HUES48 (cell line): ENCODE results near the gene LY86.

Experiments
- H3K27ac ChIP-seq: one replicate; pipeline ENCODE4 v1.7.0; 2013; ENCODE audit warnings: low read depth, low read length, inconsistent platforms
- H3K27me3 ChIP-seq: 2 replicates; pipeline ENCODE4 v1.6.1; 2013; ENCODE audit warnings: mild to moderate bottlenecking, low read length; ENCODE audit not compliant: control insufficient read depth, insufficient read depth
- H3K36me3 ChIP-seq: 2 replicates; pipeline ENCODE4 v1.6.1; 2013; ENCODE audit warnings: low read length; ENCODE audit not compliant: control insufficient read depth, insufficient read depth
- H3K4me1 ChIP-seq: 2 replicates; pipeline ENCODE4 v1.6.1; 2013; ENCODE audit warnings: mild to moderate bottlenecking, low read length; ENCODE audit not compliant: control insufficient read depth, insufficient read depth
- H3K4me3 ChIP-seq: 2 replicates; pipeline ENCODE4 v1.5.1; 2013; ENCODE audit warnings: mild to moderate bottlenecking, low read depth, low read length
- H3K9ac ChIP-seq: 2 replicates; pipeline ENCODE4 v1.6.1; 2013; ENCODE audit warnings: mild to moderate bottlenecking, low read depth, low read length, moderate library complexity
- H3K9me3 ChIP-seq: 2 replicates; pipeline ENCODE4 v1.6.1; 2013; ENCODE audit warnings: low read length; ENCODE audit not compliant: control insufficient read depth, insufficient read depth

Gene LY86

DNA sequence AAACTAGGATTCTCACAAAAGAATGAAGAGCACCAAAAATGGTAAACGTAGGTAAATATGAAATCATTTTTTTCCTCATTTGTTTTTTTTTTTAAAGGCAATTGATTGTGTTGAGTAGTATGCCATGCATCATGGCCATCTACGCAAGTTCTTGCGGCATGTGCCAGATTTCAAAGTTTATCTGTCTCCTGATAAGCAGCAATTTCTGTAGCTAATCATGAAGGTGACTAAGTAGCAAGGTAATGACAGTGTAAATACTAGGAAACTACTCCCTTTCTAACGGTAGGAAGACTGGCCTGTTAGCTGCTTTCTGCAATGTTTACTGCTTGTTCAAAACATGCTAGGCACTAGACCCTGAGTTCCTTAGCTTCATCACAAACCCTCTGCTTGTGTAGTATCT is 13.4 kb upstream of the LY86 start:
- Histone ChIP-seq H3K9me3 (no peaks in the 10 kb centered on the region; the same call in 1 of the 2 replicates), H3K4me1 (no peaks in the 10 kb centered on the region), H3K36me3 (no peaks in the 10 kb centered on the region), H3K27ac (no peak overlapping the region), H3K4me3 (no peak overlapping the region), H3K27me3 (no peaks in the 10 kb centered on the region), H3K9ac (no peak overlapping the region)

DNA sequence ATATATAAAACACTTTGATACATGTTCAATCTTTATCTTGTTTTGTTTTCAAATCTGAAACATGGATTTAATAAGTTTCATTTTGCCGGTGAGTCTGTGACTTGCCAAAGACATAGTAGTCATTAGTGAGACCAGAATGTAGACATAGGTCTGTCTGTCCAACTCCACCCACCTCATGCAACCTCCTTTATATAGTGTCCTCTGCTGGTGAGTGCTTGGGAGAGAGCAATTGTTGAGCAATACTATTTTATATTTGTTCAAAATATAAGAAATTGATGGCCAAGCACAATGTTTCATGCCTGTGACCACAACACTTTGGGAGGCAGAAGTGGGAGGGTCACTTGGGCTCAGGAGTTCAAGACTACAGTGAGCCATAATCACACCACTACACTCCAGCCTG is 10.8 kb upstream of the LY86 start:
- Histone ChIP-seq H3K27ac (no peak overlapping the region), H3K4me1 (no peaks in the 10 kb centered on the region), H3K9ac (no peak overlapping the region), H3K27me3 (no peaks in the 10 kb centered on the region), H3K4me3 (no peak overlapping the region), H3K9me3 (no peaks in the 10 kb centered on the region; the same call in 1 of the 2 replicates), H3K36me3 (no peaks in the 10 kb centered on the region)

DNA sequence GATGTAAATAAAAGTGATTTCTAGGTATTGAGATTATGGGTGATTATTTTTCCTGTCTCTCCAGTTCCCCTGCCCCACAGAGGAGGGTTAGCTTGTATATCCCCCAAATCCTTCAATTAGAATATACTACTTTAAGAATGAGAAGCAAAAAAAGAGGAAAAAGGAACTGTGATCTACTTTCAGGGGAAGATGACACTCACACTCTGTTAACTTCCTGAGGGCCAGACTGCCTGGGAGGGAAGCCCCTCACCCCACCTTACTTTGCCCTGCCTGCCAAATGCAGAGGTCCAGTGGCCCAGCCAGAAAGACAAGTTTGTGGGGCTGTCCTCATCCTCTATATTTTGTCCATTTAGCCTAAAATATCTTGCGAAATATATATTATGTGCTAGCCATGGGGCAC is 9.2 kb upstream of the LY86 start:
- Histone ChIP-seq H3K27me3 (no peaks in the 10 kb centered on the region), H3K27ac (no peak overlapping the region)

DNA sequence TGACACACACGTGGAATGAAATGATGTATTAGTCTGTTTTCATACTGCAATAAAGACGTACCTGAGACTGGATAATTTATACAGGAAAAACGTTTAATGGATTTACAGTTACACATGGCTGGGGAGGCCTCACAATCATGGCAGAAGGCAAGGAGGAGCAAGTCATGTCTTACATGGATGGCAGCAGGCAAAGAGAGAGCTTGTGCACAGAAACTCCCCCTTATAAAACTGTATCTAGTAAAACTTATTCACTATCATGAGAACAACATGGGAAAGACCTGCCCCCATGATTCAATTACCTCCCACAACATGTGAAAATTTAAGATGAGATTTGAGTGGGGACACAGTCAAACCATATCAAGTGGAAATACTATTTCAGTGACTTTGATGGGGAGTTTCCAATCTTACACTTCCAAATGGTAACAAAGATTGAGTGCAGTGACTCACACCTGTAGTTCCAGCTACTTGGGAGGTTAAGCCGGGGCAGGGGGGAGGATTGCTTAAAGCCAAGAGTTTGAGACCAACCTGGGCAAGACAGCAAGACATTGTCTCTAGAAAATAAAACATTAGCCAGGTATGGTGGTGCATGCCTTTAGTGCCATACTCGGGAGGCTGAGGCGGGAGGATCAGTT is 8.2 kb upstream of the LY86 start:
- no peaks in the 10 kb centered on the region for H3K27me3 ChIP-seq
- H3K36me3 ChIP-seq: no peaks in the 10 kb centered on the region
- no peaks in the 10 kb centered on the region for H3K4me1 ChIP-seq
- H3K27ac ChIP-seq: no peak overlapping the region
- H3K9me3 ChIP-seq: no peaks in the 10 kb centered on the region; the same call in 1 of the 2 replicates
- H3K9ac ChIP-seq: no peak overlapping the region
- no peak overlapping the region for H3K4me3 ChIP-seq

More for the DNA sequence above, 9.2 kb upstream of the LY86 start:
- Histone ChIP-seq H3K9ac (no peak overlapping the region), H3K9me3 (no peaks in the 10 kb centered on the region; the same call in 1 of the 2 replicates), H3K4me3 (no peak overlapping the region), H3K4me1 (no peaks in the 10 kb centered on the region), H3K36me3 (no peaks in the 10 kb centered on the region)

DNA sequence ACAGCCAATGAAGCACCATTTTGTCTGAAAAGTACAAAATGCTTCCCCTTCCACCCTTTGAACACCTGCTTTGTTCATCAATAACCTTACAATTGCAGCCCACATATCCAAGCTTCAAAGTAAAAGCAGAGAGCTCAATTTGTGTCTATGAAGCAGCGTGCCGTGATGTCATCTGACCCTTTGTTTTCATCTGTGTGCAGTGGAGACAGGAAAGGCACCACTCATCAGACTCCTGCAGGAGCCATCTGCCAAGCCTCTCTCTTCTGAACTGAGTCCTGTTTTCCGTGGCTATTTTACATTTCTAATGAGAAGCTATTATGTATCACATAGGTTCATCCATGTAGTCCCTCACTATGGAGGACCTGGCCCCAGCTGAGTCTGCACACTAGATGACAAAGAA is 7.5 kb upstream of the LY86 start:
- Histone ChIP-seq H3K9ac (no peak overlapping the region), H3K9me3 (no peaks in the 10 kb centered on the region; the same call in 1 of the 2 replicates), H3K27ac (no peak overlapping the region), H3K4me1 (no peaks in the 10 kb centered on the region), H3K36me3 (no peaks in the 10 kb centered on the region), H3K27me3 (no peaks in the 10 kb centered on the region), H3K4me3 (no peak overlapping the region)

DNA sequence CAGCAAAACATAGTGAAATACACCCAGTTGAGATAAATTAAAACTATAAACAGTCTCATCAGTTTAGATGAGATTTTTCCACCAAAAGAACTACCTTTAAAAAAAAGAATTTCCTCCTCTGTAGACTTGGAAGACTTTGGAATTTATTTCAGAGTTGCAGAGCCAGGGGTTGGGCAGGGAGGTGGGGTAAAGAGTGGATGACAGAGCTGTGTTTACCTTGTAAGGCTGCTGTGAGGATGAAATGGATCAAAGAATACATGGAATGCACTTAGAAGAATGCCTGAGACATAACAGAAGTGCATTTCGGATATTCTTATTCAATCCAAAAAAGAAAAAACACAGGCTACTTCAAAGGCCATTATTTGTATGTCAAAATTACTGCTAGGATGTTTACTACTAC is 6.4 kb upstream of the LY86 start:
- H3K36me3 ChIP-seq: no peaks in the 10 kb centered on the region
- H3K4me3 ChIP-seq: no peak overlapping the region
- no peaks in the 10 kb centered on the region for H3K27me3 ChIP-seq
- H3K27ac ChIP-seq: no peak overlapping the region
- no peaks in the 10 kb centered on the region for H3K9me3 ChIP-seq
- no peak overlapping the region for H3K9ac ChIP-seq
- H3K4me1 ChIP-seq: no peaks in the 10 kb centered on the region

DNA sequence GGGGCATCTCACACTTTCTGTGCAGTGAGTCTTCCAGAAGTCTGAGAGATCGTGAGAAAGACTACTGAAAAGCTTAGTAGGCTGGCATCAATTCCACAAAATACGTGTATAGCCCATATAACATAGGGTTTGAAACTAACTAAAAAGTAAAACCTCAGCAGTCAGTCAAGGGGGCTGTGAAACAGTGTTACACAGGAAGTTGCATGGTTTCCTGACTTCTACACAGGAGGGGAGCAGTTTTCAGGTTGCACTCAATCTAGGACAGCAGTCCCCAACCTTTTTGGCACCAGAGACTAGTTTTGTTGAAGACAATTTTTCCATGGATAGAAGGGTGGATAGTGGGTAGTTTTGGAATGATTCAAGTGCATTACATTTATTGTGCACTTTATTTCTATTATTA is 4.7 kb upstream of the LY86 start:
- Histone ChIP-seq H3K4me1 (no peaks in the 10 kb centered on the region), H3K27ac (no peak overlapping the region), H3K9ac (no peak overlapping the region), H3K9me3 (no peaks in the 10 kb centered on the region), H3K36me3 (no peaks in the 10 kb centered on the region), H3K4me3 (no peak overlapping the region), H3K27me3 (no peaks in the 10 kb centered on the region)

DNA sequence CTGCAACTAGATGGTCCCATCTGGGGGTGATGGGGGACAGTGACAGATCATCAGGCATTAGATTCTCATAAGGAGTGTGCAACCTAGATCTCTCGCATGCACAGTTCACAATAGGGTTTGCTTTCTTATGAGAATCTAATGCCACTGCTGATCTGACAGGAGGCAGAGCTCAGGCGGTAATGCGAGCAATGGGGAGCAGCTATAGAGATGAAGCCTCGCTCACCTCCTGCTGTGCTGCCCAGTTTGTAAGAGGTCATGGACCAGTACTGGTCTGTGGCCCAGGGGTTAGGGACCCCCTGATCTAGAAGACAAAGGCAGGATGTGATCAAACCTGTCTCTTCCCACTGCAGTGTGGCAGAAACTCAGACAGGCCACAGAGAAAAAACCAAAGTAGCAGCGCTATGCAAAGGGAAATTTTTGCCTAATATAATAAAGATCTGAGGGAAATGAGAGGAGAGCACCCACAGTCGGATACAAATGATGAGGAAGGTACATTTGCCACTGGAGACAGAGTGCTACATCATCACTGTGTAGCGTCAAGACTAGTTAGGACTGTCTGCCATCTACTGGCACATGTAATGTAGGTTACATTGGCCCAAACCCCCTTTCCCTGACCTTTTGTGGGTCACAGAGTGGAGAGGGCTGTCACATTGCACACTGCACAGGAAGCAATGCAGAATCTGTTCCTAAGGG is 4.1 kb upstream of the LY86 start:
- H3K27me3 ChIP-seq: no peaks in the 10 kb centered on the region
- no peak overlapping the region for H3K27ac ChIP-seq
- H3K4me3 ChIP-seq: no peak overlapping the region
- no peak overlapping the region for H3K9ac ChIP-seq
- no peaks in the 10 kb centered on the region for H3K4me1 ChIP-seq
- no peaks in the 10 kb centered on the region for H3K9me3 ChIP-seq
- H3K36me3 ChIP-seq: no peaks in the 10 kb centered on the region

DNA sequence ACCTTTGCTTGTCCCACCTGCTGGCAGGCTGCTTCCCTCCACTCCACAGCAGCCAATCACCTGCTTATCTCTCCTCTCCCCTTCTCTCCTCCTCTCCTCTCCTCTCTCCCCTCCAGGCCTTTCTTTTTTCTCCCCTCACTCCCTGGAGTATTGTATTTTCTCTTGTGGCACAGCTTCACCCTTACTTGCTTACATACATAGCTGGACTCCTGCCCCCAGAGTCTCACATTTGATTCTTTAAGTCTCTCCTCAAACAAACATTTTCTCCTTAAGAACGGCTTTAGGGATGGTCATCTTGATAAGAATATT is 3.6 kb upstream of the LY86 start:
- Histone ChIP-seq H3K4me1 (no peaks in the 10 kb centered on the region), H3K27ac (no peak overlapping the region), H3K9ac (no peak overlapping the region), H3K36me3 (no peaks in the 10 kb centered on the region), H3K4me3 (no peak overlapping the region), H3K9me3 (no peaks in the 10 kb centered on the region), H3K27me3 (no peaks in the 10 kb centered on the region)

DNA sequence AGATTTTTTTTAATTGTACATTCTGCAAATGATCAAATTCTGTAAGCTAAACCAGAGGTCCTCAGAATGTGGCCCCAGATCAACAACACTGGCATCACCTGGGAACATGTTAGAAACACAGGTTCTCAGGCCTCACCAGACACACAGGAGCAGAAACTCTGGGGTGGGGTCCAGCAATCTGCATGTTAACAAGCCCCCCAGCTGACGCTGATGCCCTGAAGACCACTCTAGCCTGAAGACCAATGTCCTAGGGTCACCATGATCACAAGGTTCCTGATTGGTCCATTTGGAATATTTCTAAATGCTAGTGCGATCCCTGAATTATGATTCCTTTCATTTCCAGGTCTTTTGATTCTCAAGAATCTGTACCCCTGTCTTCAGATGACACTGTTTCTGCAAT is 2.4 kb upstream of the LY86 start:
- Histone ChIP-seq H3K27me3 (no peaks in the 10 kb centered on the region), H3K27ac (no peak overlapping the region), H3K4me3 (no peak overlapping the region), H3K4me1 (no peaks in the 10 kb centered on the region), H3K9ac (no peak overlapping the region), H3K9me3 (no peaks in the 10 kb centered on the region), H3K36me3 (no peaks in the 10 kb centered on the region)

DNA sequence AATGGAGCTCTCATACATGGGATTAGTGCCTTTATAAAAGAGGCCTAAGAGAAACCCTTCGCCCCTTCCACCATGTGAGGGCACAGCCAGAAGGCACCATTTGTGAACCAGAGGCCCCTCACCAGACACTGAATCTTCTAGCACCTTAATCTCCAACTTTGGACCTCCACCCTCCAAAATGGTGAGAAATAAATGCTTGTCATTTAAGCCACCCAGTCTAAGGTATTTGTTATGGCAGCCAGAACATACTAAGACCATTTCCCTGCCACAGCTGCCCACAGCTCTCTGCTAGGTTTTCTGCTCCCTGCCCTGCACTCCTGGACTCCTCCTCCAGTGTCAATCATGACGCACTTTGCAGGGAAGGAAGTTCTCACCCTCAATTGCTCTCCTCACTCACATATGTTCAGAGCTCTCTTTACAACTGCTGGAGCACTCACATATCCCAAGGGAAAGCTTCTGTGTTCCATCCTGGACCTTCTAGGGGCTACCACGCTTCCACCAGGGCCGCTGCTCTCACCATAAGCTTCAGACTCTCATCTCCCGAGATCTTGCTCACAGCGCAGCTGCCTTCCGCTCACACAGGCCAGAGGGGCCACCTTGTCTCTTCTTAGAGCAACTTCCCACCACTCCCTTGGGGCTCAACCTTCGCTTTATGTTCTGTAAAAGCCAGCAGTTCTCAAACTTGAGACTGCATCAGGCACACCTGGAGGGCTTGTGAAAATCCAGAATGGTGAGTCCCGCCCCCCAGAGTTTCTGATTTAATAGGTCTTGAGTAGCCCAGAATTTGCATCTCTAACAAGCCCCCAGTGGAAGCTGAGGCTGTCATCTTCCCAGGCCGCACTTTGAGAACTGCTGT is 1.6 kb upstream of the LY86 start:
- H3K9ac ChIP-seq: no peak overlapping the region
- no peak overlapping the region for H3K27ac ChIP-seq
- H3K27me3 ChIP-seq: no peaks in the 10 kb centered on the region
- H3K4me1 ChIP-seq: no peaks in the 10 kb centered on the region
- H3K4me3 ChIP-seq: no peak overlapping the region
- H3K36me3 ChIP-seq: no peaks in the 10 kb centered on the region
- no peaks in the 10 kb centered on the region for H3K9me3 ChIP-seq
